CD14-positive monocyte (primary cell): ENCODE measurements around the gene LORICRIN. TPM values are rescaled to one million over a fixed set of nuclear protein-coding genes. Genes with fewer than 3 reads are reported as not detected.

Source experiments
- DNase-seq, 3 donors: peaks; one replicate each; pipeline ENCODE4 v3.0.0-alpha.2; 2011 to 2022
- H2AFZ ChIP-seq: 2 replicates; pipeline ENCODE4 v1.6.0; 2012; ENCODE audit warnings: mild to moderate bottlenecking, low read depth, low read length, inconsistent platforms; ENCODE audit not compliant: insufficient read depth, poor library complexity, severe bottlenecking
- H3K27ac ChIP-seq, 2 donors: 1 replicate in 1 of 2; 2 replicates in 1 of 2; pipeline ENCODE4 v1.5.1; 2012 to 2013; ENCODE audit warnings: low read length in 2 of 2, control low read depth in 1 of 2, inconsistent platforms in 1 of 2, low read depth in 1 of 2, mild to moderate bottlenecking in 1 of 2
- H3K27me3 ChIP-seq, 2 donors: one replicate each; pipeline versions ENCODE4 v1.6.0 to v1.6.1; 2011 to 2013; ENCODE audit warnings: low read length in 2 of 2; ENCODE audit not compliant: control insufficient read depth in 2 of 2, insufficient read depth in 2 of 2
- H3K36me3 ChIP-seq, 2 donors: replicated peaks in 1 of 2; 1 replicate in 1 of 2; 2 replicates in 1 of 2; pipeline versions ENCODE4 v1.5.1 to v1.6.1; 2012 to 2013; ENCODE audit warnings: low read length in 2 of 2, control low read depth in 1 of 2, inconsistent platforms in 1 of 2, mild to moderate bottlenecking in 1 of 2; ENCODE audit not compliant: insufficient read depth in 2 of 2, control insufficient read depth in 1 of 2
- H3K4me1 ChIP-seq, 2 donors: 1 replicate in 1 of 2; 2 replicates in 1 of 2; pipeline versions ENCODE4 v1.5.1 to v1.6.1; 2012 to 2013; ENCODE audit warnings: low read length in 2 of 2, control low read depth in 1 of 2, inconsistent platforms in 1 of 2, mild to moderate bottlenecking in 1 of 2, moderate library complexity in 1 of 2; ENCODE audit not compliant: insufficient read depth in 2 of 2, control insufficient read depth in 1 of 2
- H3K4me2 ChIP-seq: replicated peaks from 2 replicates; pipeline ENCODE3; 2012; ENCODE audit warnings: low read length, moderate library complexity, mild to moderate bottlenecking; ENCODE audit not compliant: poor library complexity, severe bottlenecking; ENCODE audit errors: extremely low read depth
- H3K4me3 ChIP-seq, 3 experiments: fragments of 200-600 bp in 1 of 3; sonication (generic) in 1 of 3; replicated peaks in 1 of 3; 1 replicate in 2 of 3; 2 replicates in 1 of 3; pipeline ENCODE4 v1.5.1; 2011 to 2013; ENCODE audit warnings: low read length in 3 of 3, mild to moderate bottlenecking in 3 of 3, control low read depth in 2 of 3, low read depth in 2 of 3, inconsistent platforms in 1 of 3, moderate library complexity in 1 of 3
- H3K79me2 ChIP-seq: 2 replicates; pipeline ENCODE4 v1.6.0; 2012; ENCODE audit warnings: mild to moderate bottlenecking, control low read depth, inconsistent platforms, low read length, moderate library complexity; ENCODE audit not compliant: insufficient read depth
- H3K9ac ChIP-seq: 2 replicates; pipeline ENCODE4 v1.6.0; 2017; ENCODE audit warnings: low read length, mild to moderate bottlenecking; ENCODE audit not compliant: insufficient read depth, poor library complexity, severe bottlenecking
- H3K9me3 ChIP-seq, 2 donors: replicated peaks in 1 of 2; 1 replicate in 1 of 2; 2 replicates in 1 of 2; pipeline versions ENCODE4 v1.5.1 to v1.6.1; 2012 to 2013; ENCODE audit warnings: low read length in 2 of 2, control low read depth in 1 of 2; ENCODE audit not compliant: control insufficient read depth in 1 of 2, insufficient read depth in 1 of 2
- H4K20me1 ChIP-seq: 2 replicates; pipeline ENCODE4 v1.6.0; 2012; ENCODE audit warnings: mild to moderate bottlenecking, low read length, control low read depth, moderate library complexity; ENCODE audit not compliant: insufficient read depth
- H3K27ac Mint-ChIP-seq, 7 donors: one replicate each; pipeline ENCODE4 v1.8.0; 2020; ENCODE audit warnings: mild to moderate bottlenecking in 7 of 7, mixed read lengths in 7 of 7, moderate library complexity in 6 of 7, inconsistent platforms in 2 of 7
- H3K27me3 Mint-ChIP-seq, 3 donors: one replicate each; pipeline ENCODE4 v1.8.0; 2021 to 2022; ENCODE audit warnings: low read depth in 3 of 3, mild to moderate bottlenecking in 3 of 3, mixed read lengths in 3 of 3, moderate library complexity in 3 of 3, inconsistent platforms in 1 of 3
- H3K36me3 Mint-ChIP-seq, 2 donors: one replicate each; pipeline ENCODE4 v1.8.0; 2020; ENCODE audit warnings: mixed read lengths in 2 of 2, inconsistent platforms in 1 of 2, mild to moderate bottlenecking in 1 of 2
- H3K4me1 Mint-ChIP-seq: one replicate; pipeline ENCODE4 v1.8.0; 2020; ENCODE audit warnings: mild to moderate bottlenecking, mixed read lengths
- H3K4me3 Mint-ChIP-seq, 2 donors: one replicate each; pipeline ENCODE4 v1.8.0; 2020; ENCODE audit warnings: mild to moderate bottlenecking in 2 of 2, mixed read lengths in 2 of 2, moderate library complexity in 1 of 2
- H3K9me3 Mint-ChIP-seq, 7 donors: one replicate each; pipeline ENCODE4 v1.8.0; 2020 to 2022; ENCODE audit warnings: mixed read lengths in 7 of 7, mild to moderate bottlenecking in 6 of 7, moderate library complexity in 6 of 7, inconsistent platforms in 2 of 7
- CTCF ChIP-seq: fragments of 200-600 bp; IDR thresholded peaks from one replicate; pipeline ENCODE4 v1.8.0; 2022; ENCODE audit warnings: antibody characterized with exemption, mild to moderate bottlenecking
- WGBS: methylation state at CpG from one replicate; pipeline ENCODE4 v1.1.5; 2013; ENCODE audit warnings: missing lambda C conversion rate; ENCODE audit not compliant: insufficient coverage; 5-methylcytosine and 5-hydroxymethylcytosine counted together
- intact Hi-C, 2 donors: fragments of 100-400 bp; cut with micrococcal nuclease; formaldehyde crosslinking; loops; one replicate each; pipeline versions ENCODE4 v1.15.0 to v1.15.1; 2023
- polyA plus RNA-seq, 3 donors: library from polyadenylated mRNA; depleted of rRNA in 1 of 3; unstranded in 2 of 3; stranded (reverse) in 1 of 3; fragments of 300-500 nt in 2 of 3; fragments of >200 nt in 1 of 3; fragmentation: Illumina TruSeq in 2 of 3; gene quantifications; 1 replicate in 2 of 3; 2 replicates in 1 of 3; pipeline ENCODE4 v1.2.3, GENCODE V29; 2012 to 2021

The LORICRIN gene
- polyA plus RNA-seq, 3 donors = not detected

DNA sequence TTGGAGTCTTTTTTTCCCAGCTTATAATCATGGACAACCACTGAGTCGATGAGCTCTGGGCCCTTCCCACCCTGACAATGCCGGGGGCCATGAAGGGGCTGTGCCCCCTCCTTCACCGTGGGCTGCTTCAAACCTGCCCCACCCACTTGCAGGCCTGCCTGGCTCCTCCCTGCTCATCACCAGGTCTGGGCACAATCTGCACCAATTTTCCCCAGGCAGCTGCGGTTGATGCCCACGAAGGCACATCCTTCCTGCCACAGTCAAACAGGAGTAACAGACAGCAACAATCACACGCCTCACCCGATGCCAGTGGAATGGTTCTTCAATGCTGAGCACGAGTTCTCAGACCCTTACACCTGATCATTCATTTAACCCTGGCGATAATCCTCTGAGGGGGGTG is 34.4 kb downstream of the LORICRIN start:
- Mint-ChIP-seq H3K27me3 (peaks cover 10 to 12% (median 10%) of the 10 kb centered on the region in 3 donors), H3K36me3 (no peaks in the 10 kb centered on the region), H3K4me3 (peak overlapping the region in 1 of 2 donors; percentile 40), H3K9me3 (no peaks in the 10 kb centered on the region), H3K4me1 (peaks cover 16% of the 10 kb centered on the region), H3K27ac (no peak overlapping the region)
- H3K4me2 ChIP-seq = no peak overlapping the region
- H3K9me3 ChIP-seq = no peaks in the 10 kb centered on the region
- no peak for TF ChIP-seq CTCF
- intact Hi-C loops = no loop called here
- no peaks in the 10 kb centered on the region for H3K79me2 ChIP-seq
- H3K27ac ChIP-seq = no peak overlapping the region
- 50% methylated on average over 4 of the region's 9 CpGs for WGBS
- H3K4me1 ChIP-seq = peaks cover 0 to 5% of the 10 kb centered on the region in 2 donors
- H4K20me1 ChIP-seq = no peaks in the 10 kb centered on the region
- no peaks in the 10 kb centered on the region for H3K36me3 ChIP-seq
- no peak overlapping the region for H2AFZ ChIP-seq
- no peak for DNase-seq
- H3K4me3 ChIP-seq = no peak overlapping the region
- H3K9ac ChIP-seq = no peak overlapping the region
- no peaks in the 10 kb centered on the region for H3K27me3 ChIP-seq

DNA sequence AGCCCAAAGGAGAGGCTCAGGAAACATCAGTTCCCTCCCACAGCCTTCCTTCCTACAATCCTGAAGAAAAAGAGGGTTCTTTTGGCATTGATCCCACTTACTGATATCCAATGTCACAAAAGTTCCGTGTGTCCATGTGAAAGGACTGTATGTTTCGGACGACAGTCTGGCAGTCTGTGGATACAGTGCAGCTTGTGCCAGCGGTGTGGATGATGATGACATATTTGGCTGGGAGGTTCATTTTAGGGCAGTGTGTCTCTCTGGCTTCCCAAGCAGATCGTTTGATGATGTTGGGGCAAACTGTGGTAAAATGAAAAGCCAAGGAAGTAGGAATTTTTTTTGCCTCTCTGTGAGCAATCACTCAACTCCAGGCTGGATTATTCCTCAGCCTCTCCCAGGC is 42.8 kb downstream of the LORICRIN start:
- Mint-ChIP-seq H3K27me3 (peaks cover 1 to 5% (median 4%) of the 10 kb centered on the region in 3 donors), H3K9me3 (no peaks in the 10 kb centered on the region), H3K4me1 (peaks cover 12% of the 10 kb centered on the region), H3K27ac (no peak overlapping the region), H3K36me3 (no peaks in the 10 kb centered on the region), H3K4me3 (no peak overlapping the region)
- H3K4me1 ChIP-seq = peaks cover 7 to 11% of the 10 kb centered on the region in 2 donors
- intact Hi-C loops = no loop called here
- H4K20me1 ChIP-seq = no peaks in the 10 kb centered on the region
- no peak for TF ChIP-seq CTCF
- H3K4me3 ChIP-seq = no peak overlapping the region
- no peaks in the 10 kb centered on the region for H3K27me3 ChIP-seq
- no peaks in the 10 kb centered on the region for H3K9me3 ChIP-seq
- no peaks in the 10 kb centered on the region for H3K79me2 ChIP-seq
- DNase-seq = no peak
- no peak overlapping the region for H3K4me2 ChIP-seq
- no peak overlapping the region for H3K9ac ChIP-seq
- 100% methylated on average over 3 of the region's 5 CpGs for WGBS
- no peak overlapping the region for H3K27ac ChIP-seq
- H3K36me3 ChIP-seq = no peaks in the 10 kb centered on the region
- H2AFZ ChIP-seq = no peak overlapping the region
